ENCODE data around the gene STARD13. TPM values are rescaled to one million over a fixed set of nuclear protein-coding genes. Genes with fewer than 3 reads are reported as not detected.

Gene STARD13
- total RNA-seq, 2 donors from 2014 or later: 0.50 to 1.4 TPM

DNA sequence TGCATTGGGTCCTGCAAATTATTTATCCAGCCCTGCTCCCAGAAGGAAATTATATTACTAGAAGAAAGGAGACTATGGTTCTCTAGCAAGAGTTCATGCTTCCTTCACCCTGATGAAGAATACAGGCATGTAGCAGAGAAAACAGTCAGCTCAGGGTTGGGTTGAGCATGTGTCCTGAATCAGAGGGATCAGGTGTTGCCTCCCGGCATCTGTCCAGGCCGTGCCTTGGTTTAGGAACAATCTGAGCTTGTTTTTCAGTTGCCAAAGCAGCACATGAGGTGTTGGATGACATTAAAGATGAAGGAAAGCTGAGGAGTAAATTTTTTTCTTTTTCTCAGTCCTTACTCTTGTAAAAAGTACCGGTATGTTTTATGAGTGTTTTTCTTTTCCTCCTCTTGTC, 207.3 kb downstream of the STARD13 start:
- H3K4me3 Mint-ChIP-seq: no peak overlapping the region
- no peaks in the 10 kb centered on the region for H3K36me3 Mint-ChIP-seq (ENCODE audit: insufficient read depth in 2 of 2)
- ATAC-seq (replicated peaks in 1 of 2) (no peak), DNase-seq (no peak)
- H3K27ac Mint-ChIP-seq: no peak overlapping the region
- H3K27me3 Mint-ChIP-seq (ENCODE audit: low read depth): no peaks in the 10 kb centered on the region
- H3K4me1 Mint-ChIP-seq (ENCODE audit: low read depth): no peaks in the 10 kb centered on the region
- H3K9me3 Mint-ChIP-seq: no peaks in the 10 kb centered on the region

- Mint-ChIP-seq H3K27ac (no peak overlapping the region), H3K4me3 (no peak overlapping the region), H3K27me3 (ENCODE audit: low read depth) (peaks cover 5% of the 10 kb centered on the region), H3K9me3 (no peaks in the 10 kb centered on the region), H3K36me3 (ENCODE audit: insufficient read depth in 2 of 2) (no peaks in the 10 kb centered on the region), H3K4me1 (ENCODE audit: low read depth) (peaks cover 11% of the 10 kb centered on the region)
- no peak for DNase-seq
- no peak for ATAC-seq (replicated peaks in 1 of 2)
Observed at GRCh38 chr13:33076001-33076992, 209.3 kb downstream of the STARD13 start.

DNA sequence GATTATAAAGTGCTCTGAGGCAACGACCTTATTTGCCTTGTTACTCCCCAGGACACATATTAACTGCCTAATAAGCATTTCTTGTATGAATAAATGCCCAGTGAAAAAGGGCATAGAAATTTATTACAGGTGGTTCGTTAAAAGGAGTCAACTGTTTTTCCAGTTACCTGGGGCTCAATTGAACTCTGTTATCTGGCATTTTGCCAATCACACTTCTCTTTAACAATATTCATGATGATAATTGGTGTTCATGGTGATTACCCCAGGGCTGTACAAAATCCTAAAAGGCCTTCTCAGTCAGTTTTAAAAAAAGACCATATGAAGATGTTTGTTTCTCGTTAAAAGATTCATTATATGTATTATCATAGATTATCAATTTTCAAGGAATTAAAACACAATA, 212.2 kb downstream of the STARD13 start:
- Mint-ChIP-seq H3K4me3 (no peak overlapping the region), H3K27me3 (ENCODE audit: low read depth) (peaks cover 5% of the 10 kb centered on the region), H3K9me3 (no peaks in the 10 kb centered on the region), H3K27ac (no peak overlapping the region), H3K4me1 (ENCODE audit: low read depth) (peaks cover 16% of the 10 kb centered on the region), H3K36me3 (ENCODE audit: insufficient read depth in 2 of 2) (no peaks in the 10 kb centered on the region)
- ATAC-seq (replicated peaks in 1 of 2) (no peak), DNase-seq (no peak)

GRCh38 chr13:33072759-33073158, 212.8 kb downstream of the STARD13 start:
- H3K4me1 Mint-ChIP-seq (ENCODE audit: low read depth): peaks cover 16% of the 10 kb centered on the region
- no peaks in the 10 kb centered on the region for H3K9me3 Mint-ChIP-seq
- H3K4me3 Mint-ChIP-seq: no peak overlapping the region
- ATAC-seq (replicated peaks in 1 of 2) (no peak), DNase-seq (no peak)
- no peaks in the 10 kb centered on the region for H3K36me3 Mint-ChIP-seq (ENCODE audit: insufficient read depth in 2 of 2)
- H3K27me3 Mint-ChIP-seq (ENCODE audit: low read depth): peaks cover 5% of the 10 kb centered on the region
- H3K27ac Mint-ChIP-seq: no peak overlapping the region

- no peaks in the 10 kb centered on the region for H3K36me3 Mint-ChIP-seq (ENCODE audit: insufficient read depth in 2 of 2)
- H3K27me3 Mint-ChIP-seq (ENCODE audit: low read depth): peaks cover 5% of the 10 kb centered on the region
- ATAC-seq (replicated peaks in 1 of 2): peak; percentile 63 to 71
- peaks cover 16% of the 10 kb centered on the region for H3K4me1 Mint-ChIP-seq (ENCODE audit: low read depth)
- H3K27ac Mint-ChIP-seq: no peak overlapping the region
- H3K4me3 Mint-ChIP-seq: no peak overlapping the region
- peak; percentile 14 for DNase-seq
- H3K9me3 Mint-ChIP-seq: no peaks in the 10 kb centered on the region
Observed at GRCh38 chr13:33072282-33072681, 213.3 kb downstream of the STARD13 start.

DNA sequence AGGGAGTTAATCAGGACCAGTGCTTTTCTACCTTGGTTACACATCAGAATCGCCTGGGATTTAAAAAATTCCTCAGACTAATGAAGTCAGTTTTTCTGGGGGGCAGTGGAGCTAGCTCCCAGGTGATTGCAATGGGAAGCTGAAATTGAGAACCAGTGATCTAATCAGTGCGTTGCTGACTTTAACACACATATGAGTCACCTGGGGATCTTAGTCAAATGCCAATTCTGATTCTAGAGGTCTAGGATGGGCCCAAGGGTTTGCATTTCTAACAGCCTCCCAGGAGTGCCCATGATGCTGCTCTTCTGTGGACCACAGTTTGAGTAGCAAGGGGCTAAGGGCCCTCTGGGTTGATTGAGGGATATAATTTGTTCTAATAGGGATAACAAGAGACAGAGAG, 214.8 kb downstream of the STARD13 start:
- H3K4me3 Mint-ChIP-seq: no peak overlapping the region
- H3K4me1 Mint-ChIP-seq (ENCODE audit: low read depth): peaks cover 16% of the 10 kb centered on the region
- H3K27ac Mint-ChIP-seq: no peak overlapping the region
- H3K27me3 Mint-ChIP-seq (ENCODE audit: low read depth): peaks cover 5% of the 10 kb centered on the region
- DNase-seq (no peak), ATAC-seq (replicated peaks in 1 of 2) (peak; percentile 57 to 75)
- H3K9me3 Mint-ChIP-seq: no peaks in the 10 kb centered on the region
- H3K36me3 Mint-ChIP-seq (ENCODE audit: insufficient read depth in 2 of 2): no peaks in the 10 kb centered on the region

- no peak overlapping the region for H3K27ac Mint-ChIP-seq
- H3K9me3 Mint-ChIP-seq: no peaks in the 10 kb centered on the region
- ATAC-seq (replicated peaks in 1 of 2) (no peak), DNase-seq (no peak)
- H3K36me3 Mint-ChIP-seq (ENCODE audit: insufficient read depth in 2 of 2): no peaks in the 10 kb centered on the region
- H3K27me3 Mint-ChIP-seq (ENCODE audit: low read depth): peaks cover 5% of the 10 kb centered on the region
- H3K4me3 Mint-ChIP-seq: no peak overlapping the region
- H3K4me1 Mint-ChIP-seq (ENCODE audit: low read depth): peaks cover 16% of the 10 kb centered on the region
Observed at GRCh38 chr13:33069365-33069764, 216.2 kb downstream of the STARD13 start.

DNA sequence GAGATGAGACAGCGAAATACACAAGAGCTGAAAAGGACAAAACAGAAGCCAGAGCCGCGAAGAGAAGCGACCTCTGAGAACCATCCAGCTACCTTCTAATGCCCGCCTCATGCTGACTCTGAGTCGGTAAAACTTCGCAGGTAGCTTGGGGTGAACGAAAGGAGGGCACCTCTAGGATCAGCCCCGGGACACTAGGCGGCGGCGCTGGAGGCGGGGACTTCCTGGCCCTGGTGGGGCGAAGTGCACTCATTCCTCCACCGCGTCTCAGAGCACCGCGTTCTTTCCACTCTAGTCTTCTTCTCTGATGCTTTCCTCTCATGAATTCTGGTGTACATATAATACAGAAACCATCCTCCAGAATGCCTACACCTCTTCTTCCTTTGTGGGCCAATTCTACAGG, 219.2 kb downstream of the STARD13 start:
- H3K9me3 Mint-ChIP-seq: no peaks in the 10 kb centered on the region
- DNase-seq (no peak), ATAC-seq (replicated peaks in 1 of 2) (no peak)
- H3K27me3 Mint-ChIP-seq (ENCODE audit: low read depth): no peaks in the 10 kb centered on the region
- H3K4me3 Mint-ChIP-seq: no peak overlapping the region
- H3K4me1 Mint-ChIP-seq (ENCODE audit: low read depth): peaks cover 5% of the 10 kb centered on the region
- H3K27ac Mint-ChIP-seq: no peak overlapping the region
- no peaks in the 10 kb centered on the region for H3K36me3 Mint-ChIP-seq (ENCODE audit: insufficient read depth in 2 of 2)

DNA sequence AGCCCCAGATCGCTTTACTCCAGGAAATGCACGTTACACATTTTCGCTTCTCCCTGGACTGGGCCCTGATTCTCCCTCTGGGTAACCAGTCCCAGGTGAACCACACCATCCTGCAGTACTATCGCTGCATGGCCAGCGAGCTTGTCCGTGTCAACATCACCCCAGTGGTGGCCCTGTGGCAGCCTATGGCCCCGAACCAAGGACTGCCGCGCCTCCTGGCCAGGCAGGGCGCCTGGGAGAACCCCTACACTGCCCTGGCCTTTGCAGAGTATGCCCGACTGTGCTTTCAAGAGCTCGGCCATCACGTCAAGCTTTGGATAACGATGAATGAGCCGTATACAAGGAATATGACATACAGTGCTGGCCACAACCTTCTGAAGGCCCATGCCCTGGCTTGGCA, 224.7 kb downstream of the STARD13 start:
- Mint-ChIP-seq H3K4me1 (ENCODE audit: low read depth) (no peaks in the 10 kb centered on the region), H3K36me3 (ENCODE audit: insufficient read depth in 2 of 2) (no peaks in the 10 kb centered on the region), H3K27me3 (ENCODE audit: low read depth) (no peaks in the 10 kb centered on the region), H3K4me3 (no peak overlapping the region), H3K27ac (no peak overlapping the region), H3K9me3 (no peaks in the 10 kb centered on the region)
- ATAC-seq (replicated peaks in 1 of 2) (no peak), DNase-seq (no peak)

- H3K36me3 Mint-ChIP-seq (ENCODE audit: insufficient read depth in 2 of 2): no peaks in the 10 kb centered on the region
- ATAC-seq (replicated peaks in 1 of 2) (no peak), DNase-seq (no peak)
- no peak overlapping the region for H3K4me3 Mint-ChIP-seq
- no peak overlapping the region for H3K27ac Mint-ChIP-seq
- no peaks in the 10 kb centered on the region for H3K4me1 Mint-ChIP-seq (ENCODE audit: low read depth)
- H3K9me3 Mint-ChIP-seq: no peaks in the 10 kb centered on the region
- H3K27me3 Mint-ChIP-seq (ENCODE audit: low read depth): no peaks in the 10 kb centered on the region
Observed at GRCh38 chr13:33058776-33059327, 226.7 kb downstream of the STARD13 start.

DNA sequence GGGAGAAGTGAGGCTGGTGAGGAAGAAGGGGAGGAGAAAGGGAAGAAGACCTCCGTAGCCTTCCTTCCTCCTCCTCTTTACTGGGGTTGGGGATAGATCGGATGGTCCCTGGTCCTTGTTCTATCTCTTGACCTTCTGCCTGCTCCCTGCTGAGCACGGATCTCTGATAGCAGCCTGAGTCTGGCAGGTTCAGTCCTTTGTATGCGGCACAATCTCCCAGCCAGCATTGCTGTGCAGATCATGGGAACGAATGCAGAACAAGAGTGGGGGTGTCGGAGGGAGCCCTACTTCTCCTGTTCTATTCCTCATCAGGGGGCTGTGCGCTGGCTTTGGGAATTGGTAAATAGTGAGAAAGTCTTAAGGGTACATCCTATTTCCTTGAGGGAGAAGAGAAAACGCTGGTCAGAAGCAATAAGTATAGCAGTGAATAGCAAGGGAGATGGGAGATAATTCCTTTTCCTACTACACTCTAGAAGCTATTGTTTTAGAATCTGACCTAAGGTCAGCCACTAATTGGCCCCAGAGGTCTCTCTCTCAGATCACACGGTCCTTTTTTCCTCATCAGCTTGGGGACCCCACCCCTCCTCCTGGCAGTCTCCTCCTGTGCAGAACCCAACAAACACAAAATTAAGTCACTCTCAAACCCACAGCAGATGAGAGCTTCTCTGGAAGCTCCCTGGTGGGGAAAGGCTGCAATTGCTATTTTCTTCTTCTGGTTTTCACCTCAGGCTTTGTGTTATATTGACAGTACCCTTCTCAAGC, 228.4 kb downstream of the STARD13 start:
- no peaks in the 10 kb centered on the region for H3K27me3 Mint-ChIP-seq (ENCODE audit: low read depth)
- no peaks in the 10 kb centered on the region for H3K9me3 Mint-ChIP-seq
- no peaks in the 10 kb centered on the region for H3K36me3 Mint-ChIP-seq (ENCODE audit: insufficient read depth in 2 of 2)
- H3K27ac Mint-ChIP-seq: no peak overlapping the region
- H3K4me3 Mint-ChIP-seq: no peak overlapping the region
- DNase-seq: no peak
- no peaks in the 10 kb centered on the region for H3K4me1 Mint-ChIP-seq (ENCODE audit: low read depth)
- ATAC-seq (replicated peaks in 1 of 2): no peak

GRCh38 chr13:33053397-33054066, 232.0 kb downstream of the STARD13 start:
- Mint-ChIP-seq H3K36me3 (ENCODE audit: insufficient read depth in 2 of 2) (no peaks in the 10 kb centered on the region), H3K4me1 (ENCODE audit: low read depth) (no peaks in the 10 kb centered on the region), H3K27me3 (ENCODE audit: low read depth) (no peaks in the 10 kb centered on the region), H3K4me3 (no peak overlapping the region), H3K9me3 (no peaks in the 10 kb centered on the region), H3K27ac (no peak overlapping the region)
- DNase-seq: no peak
- ATAC-seq (replicated peaks in 1 of 2): no peak

Data from activated T-cell treated with anti-CD3 and anti-CD28 coated beads, Interleukin-2, amount 50 U/mL, for 72 hours (primary cell).